NCI-H187 treated with DMSO at 0.1 percent for 48 hours (cell line): ENCODE data around the gene APOO.

Experiments used
- DNase-seq: peaks from one replicate; lab custom pipeline; 2025; lab: John Stamatoyannopoulos, UW

The APOO gene

GRCh38 chrX:23784470-23785331 is 123.0 kb downstream of the APOO start:
- no peak for DNase-seq

- no peak for DNase-seq
Observed at GRCh38 chrX:23783589-23784469, 123.9 kb downstream of the APOO start.
